K562 (cell line): ENCODE results near the gene KDELR3. TPM values are rescaled to one million over a fixed set of nuclear protein-coding genes. Genes with fewer than 3 reads are reported as not detected.

Experiments used
- HDAC2 ChIP-seq: fragments of 450-650 bp; IDR thresholded peaks from 2 replicates; pipeline ENCODE4 v1.6.1; 2016; ENCODE audit warnings: mild to moderate bottlenecking
- MBD2 ChIP-seq: sonication (generic); IDR thresholded peaks from 2 replicates; pipeline ENCODE4 v1.6.1; 2016; ENCODE audit warnings: low read depth, borderline replicate concordance
- NFXL1 ChIP-seq: fragments of 450-650 bp; formaldehyde crosslinking; IDR thresholded peaks from 2 replicates; pipeline ENCODE4 v1.4.0; 2021; ENCODE audit warnings: mild to moderate bottlenecking
- PHB2 ChIP-seq: fragments of 450-650 bp; IDR thresholded peaks from 2 replicates; pipeline ENCODE4 v1.6.1; 2017; ENCODE audit warnings: low read depth
- RBFOX2 ChIP-seq: fragments of 200-400 bp; formaldehyde crosslinking; IDR thresholded peaks from 2 replicates; pipeline ENCODE4 v1.6.1; 2017; ENCODE audit warnings: low read depth, mild to moderate bottlenecking, low read length, moderate library complexity
- TAF1 ChIP-seq: IDR thresholded peaks from 2 replicates; pipeline ENCODE4 v1.6.1; 2011; ENCODE audit warnings: mild to moderate bottlenecking, low read length, moderate library complexity; ENCODE audit not compliant: insufficient read depth, control insufficient read depth, severe bottlenecking; ENCODE audit errors: extremely low read depth
- TCF7L2 ChIP-seq: fragments of 150-350 bp; IDR thresholded peaks from 2 replicates; pipeline ENCODE4 v1.6.1; 2016; ENCODE audit warnings: low read depth, mild to moderate bottlenecking, low read length, moderate library complexity
- ZBTB7A ChIP-seq: IDR thresholded peaks from 2 replicates; pipeline ENCODE4 v1.6.1; 2011; ENCODE audit warnings: low read depth, mild to moderate bottlenecking, low read length, moderate library complexity, borderline replicate concordance; ENCODE audit not compliant: control insufficient read depth
- ZNF124 ChIP-seq: sonication (generic); formaldehyde crosslinking; IDR thresholded peaks from 2 replicates; pipeline ENCODE4 v1.8.1; 2022; ENCODE audit warnings: missing genetic modification reagents
- polyA plus RNA-seq, 8 experiments: library from polyadenylated mRNA; depleted of rRNA in 4 of 8; stranded (reverse) in 5 of 8; unstranded in 3 of 8; fragments of >200 nt; fragmentation: Nextera tagmentation in 2 of 8; fragmentation: Illumina TruSeq in 1 of 8; extraction: Ambion mirVana in 2 of 8; extraction: Trizol in 1 of 8; gene quantifications; 2 replicates each; pipeline versions ENCODE4 v1.2.1 to v1.2.3, GENCODE V29; 2011 to 2014; ENCODE audit warnings: inconsistent platforms in 1 of 8, missing spikeins in 1 of 8
- total RNA-seq, 7 experiments: library from RNA; depleted of rRNA in 6 of 7; stranded (reverse); fragments of >200 nt in 6 of 7; fragmentation: Illumina TruSeq in 2 of 7; extraction: Trizol in 2 of 7; gene quantifications; 2 replicates each; pipeline versions ENCODE4 v1.2.1 to v1.2.3, GENCODE V29; 2011 to 2021; ENCODE audit warnings: low replicate concordance in 1 of 7
- TF ChIP-seq, protein P1 (sequence below), 3 experiments: IDR thresholded peaks in 2 of 3; conservative IDR thresholded peaks in 1 of 3; 2 replicates each; pipeline ENCODE4 v1.5.1; 2011 to 2012; ENCODE audit warnings: low read length in 3 of 3, mild to moderate bottlenecking in 3 of 3, control low read depth in 2 of 3, improper control_type of control experiment in 1 of 3, inconsistent platforms in 1 of 3, low read depth in 1 of 3, mixed read lengths in 1 of 3, moderate library complexity in 1 of 3; ENCODE audit not compliant: insufficient read depth in 2 of 3
- TF ChIP-seq, protein P2 (sequence below): fragments of 450-650 bp; IDR thresholded peaks from 2 replicates; pipeline ENCODE4 v1.6.1; 2018; ENCODE audit not compliant: partially characterized antibody
- TF ChIP-seq, protein P3 (sequence below): fragments of 150-350 bp; IDR thresholded peaks from 2 replicates; pipeline ENCODE4 v1.6.1; 2014; ENCODE audit warnings: low read depth, mild to moderate bottlenecking, low read length, borderline replicate concordance
- TF ChIP-seq, protein P4 (sequence below): sonication (generic); formaldehyde crosslinking; IDR thresholded peaks from 2 replicates; pipeline ENCODE4 v1.8.1; 2023; ENCODE audit warnings: mild to moderate bottlenecking, missing genetic modification reagents
- TF ChIP-seq, protein P5 (sequence below): sonication (generic); formaldehyde crosslinking; IDR thresholded peaks from 2 replicates; pipeline ENCODE4 v1.4.0; 2020; ENCODE audit warnings: mild to moderate bottlenecking, missing genetic modification reagents

KDELR3 gene
- total and polyA plus RNA-seq, 9 of the 15 experiments (the other 6 are each of a cell fraction or from before 2014, with no cell fraction given) = 7.1 to 44.8 (median 9.6) TPM

DNA sequence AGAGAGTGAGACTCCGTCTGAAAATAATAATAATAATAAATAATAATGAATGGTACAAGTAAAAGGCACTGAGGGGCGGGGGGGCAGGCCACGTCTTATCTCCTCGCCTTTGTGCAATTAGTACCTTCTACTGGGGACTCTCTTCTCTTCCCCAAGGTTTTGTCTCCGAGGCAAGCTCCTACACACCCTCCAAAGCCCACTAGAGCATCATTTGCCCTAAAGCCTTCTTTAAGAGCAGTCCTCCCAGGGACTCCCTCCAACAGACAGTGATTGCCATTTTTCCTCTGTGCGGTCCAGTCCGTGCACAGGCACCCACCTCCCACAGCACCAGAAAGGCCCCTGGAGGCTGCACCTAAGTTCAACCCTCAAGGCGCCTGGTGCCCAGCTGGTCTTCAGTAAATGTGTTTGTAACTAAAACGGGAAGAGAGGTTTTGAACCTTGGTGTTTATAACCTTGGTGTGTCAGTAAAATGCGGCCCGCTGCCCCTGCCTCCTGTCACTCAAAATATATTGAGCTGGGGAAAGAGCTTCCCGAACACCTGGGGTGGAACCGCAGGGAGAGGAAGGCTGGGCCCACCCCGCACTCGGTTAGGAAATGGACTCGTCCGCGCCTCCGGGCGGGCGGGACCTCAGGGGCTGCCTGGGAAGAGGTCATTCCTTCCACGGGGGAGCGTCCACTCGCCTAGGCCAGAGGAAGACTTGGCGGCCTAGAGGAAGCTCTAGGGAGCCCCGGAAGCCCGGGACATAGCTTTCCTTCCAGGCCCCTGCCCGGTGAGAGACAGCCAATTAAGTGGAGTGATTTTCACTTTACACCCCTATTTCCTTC, 4.7 kb upstream of the KDELR3 start (continued):
- TF ChIP-seq ZBTB7A = peak; percentile 21; the same call in 1 of the 2 replicates
- no peak for TF ChIP-seq NFXL1 (CRISPR knock-in tag)
- TF ChIP-seq, protein P1, sequence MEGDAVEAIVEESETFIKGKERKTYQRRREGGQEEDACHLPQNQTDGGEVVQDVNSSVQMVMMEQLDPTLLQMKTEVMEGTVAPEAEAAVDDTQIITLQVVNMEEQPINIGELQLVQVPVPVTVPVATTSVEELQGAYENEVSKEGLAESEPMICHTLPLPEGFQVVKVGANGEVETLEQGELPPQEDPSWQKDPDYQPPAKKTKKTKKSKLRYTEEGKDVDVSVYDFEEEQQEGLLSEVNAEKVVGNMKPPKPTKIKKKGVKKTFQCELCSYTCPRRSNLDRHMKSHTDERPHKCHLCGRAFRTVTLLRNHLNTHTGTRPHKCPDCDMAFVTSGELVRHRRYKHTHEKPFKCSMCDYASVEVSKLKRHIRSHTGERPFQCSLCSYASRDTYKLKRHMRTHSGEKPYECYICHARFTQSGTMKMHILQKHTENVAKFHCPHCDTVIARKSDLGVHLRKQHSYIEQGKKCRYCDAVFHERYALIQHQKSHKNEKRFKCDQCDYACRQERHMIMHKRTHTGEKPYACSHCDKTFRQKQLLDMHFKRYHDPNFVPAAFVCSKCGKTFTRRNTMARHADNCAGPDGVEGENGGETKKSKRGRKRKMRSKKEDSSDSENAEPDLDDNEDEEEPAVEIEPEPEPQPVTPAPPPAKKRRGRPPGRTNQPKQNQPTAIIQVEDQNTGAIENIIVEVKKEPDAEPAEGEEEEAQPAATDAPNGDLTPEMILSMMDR (IDR thresholded peaks at IDR 0.05 in 2 of 3, conservative IDR thresholded peaks at IDR 0.05 in 1 of 3; ENCODE audit: insufficient read depth in 2 of 3, low read depth in 1 of 3, low read length in 3 of 3) = peak in 1 of 3 experiments; percentile 1; a peak in 1 of 6 replicates
- no peak for TF ChIP-seq TAF1
- TF ChIP-seq, protein P2, sequence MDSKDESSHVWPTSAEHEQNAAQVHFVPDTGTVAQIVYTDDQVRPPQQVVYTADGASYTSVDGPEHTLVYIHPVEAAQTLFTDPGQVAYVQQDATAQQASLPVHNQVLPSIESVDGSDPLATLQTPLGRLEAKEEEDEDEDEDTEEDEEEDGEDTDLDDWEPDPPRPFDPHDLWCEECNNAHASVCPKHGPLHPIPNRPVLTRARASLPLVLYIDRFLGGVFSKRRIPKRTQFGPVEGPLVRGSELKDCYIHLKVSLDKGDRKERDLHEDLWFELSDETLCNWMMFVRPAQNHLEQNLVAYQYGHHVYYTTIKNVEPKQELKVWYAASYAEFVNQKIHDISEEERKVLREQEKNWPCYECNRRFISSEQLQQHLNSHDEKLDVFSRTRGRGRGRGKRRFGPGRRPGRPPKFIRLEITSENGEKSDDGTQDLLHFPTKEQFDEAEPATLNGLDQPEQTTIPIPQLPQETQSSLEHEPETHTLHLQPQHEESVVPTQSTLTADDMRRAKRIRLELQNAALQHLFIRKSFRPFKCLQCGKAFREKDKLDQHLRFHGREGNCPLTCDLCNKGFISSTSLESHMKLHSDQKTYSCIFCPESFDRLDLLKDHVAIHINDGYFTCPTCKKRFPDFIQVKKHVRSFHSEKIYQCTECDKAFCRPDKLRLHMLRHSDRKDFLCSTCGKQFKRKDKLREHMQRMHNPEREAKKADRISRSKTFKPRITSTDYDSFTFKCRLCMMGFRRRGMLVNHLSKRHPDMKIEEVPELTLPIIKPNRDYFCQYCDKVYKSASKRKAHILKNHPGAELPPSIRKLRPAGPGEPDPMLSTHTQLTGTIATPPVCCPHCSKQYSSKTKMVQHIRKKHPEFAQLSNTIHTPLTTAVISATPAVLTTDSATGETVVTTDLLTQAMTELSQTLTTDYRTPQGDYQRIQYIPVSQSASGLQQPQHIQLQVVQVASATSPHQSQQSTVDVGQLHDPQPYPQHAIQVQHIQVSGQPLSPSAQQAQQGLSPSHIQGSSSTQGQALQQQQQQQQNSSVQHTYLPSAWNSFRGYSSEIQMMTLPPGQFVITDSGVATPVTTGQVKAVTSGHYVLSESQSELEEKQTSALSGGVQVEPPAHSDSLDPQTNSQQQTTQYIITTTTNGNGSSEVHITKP = peak; percentile 99
- TF ChIP-seq, protein P3, sequence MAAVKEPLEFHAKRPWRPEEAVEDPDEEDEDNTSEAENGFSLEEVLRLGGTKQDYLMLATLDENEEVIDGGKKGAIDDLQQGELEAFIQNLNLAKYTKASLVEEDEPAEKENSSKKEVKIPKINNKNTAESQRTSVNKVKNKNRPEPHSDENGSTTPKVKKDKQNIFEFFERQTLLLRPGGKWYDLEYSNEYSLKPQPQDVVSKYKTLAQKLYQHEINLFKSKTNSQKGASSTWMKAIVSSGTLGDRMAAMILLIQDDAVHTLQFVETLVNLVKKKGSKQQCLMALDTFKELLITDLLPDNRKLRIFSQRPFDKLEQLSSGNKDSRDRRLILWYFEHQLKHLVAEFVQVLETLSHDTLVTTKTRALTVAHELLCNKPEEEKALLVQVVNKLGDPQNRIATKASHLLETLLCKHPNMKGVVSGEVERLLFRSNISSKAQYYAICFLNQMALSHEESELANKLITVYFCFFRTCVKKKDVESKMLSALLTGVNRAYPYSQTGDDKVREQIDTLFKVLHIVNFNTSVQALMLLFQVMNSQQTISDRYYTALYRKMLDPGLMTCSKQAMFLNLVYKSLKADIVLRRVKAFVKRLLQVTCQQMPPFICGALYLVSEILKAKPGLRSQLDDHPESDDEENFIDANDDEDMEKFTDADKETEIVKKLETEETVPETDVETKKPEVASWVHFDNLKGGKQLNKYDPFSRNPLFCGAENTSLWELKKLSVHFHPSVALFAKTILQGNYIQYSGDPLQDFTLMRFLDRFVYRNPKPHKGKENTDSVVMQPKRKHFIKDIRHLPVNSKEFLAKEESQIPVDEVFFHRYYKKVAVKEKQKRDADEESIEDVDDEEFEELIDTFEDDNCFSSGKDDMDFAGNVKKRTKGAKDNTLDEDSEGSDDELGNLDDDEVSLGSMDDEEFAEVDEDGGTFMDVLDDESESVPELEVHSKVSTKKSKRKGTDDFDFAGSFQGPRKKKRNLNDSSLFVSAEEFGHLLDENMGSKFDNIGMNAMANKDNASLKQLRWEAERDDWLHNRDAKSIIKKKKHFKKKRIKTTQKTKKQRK = no peak
- TF ChIP-seq HDAC2 = no peak
- TF ChIP-seq, protein P4, sequence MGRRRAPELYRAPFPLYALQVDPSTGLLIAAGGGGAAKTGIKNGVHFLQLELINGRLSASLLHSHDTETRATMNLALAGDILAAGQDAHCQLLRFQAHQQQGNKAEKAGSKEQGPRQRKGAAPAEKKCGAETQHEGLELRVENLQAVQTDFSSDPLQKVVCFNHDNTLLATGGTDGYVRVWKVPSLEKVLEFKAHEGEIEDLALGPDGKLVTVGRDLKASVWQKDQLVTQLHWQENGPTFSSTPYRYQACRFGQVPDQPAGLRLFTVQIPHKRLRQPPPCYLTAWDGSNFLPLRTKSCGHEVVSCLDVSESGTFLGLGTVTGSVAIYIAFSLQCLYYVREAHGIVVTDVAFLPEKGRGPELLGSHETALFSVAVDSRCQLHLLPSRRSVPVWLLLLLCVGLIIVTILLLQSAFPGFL (CRISPR knock-in tag) = no peak
- TF ChIP-seq MBD2 = peak; percentile 71
- TF ChIP-seq, protein P5, sequence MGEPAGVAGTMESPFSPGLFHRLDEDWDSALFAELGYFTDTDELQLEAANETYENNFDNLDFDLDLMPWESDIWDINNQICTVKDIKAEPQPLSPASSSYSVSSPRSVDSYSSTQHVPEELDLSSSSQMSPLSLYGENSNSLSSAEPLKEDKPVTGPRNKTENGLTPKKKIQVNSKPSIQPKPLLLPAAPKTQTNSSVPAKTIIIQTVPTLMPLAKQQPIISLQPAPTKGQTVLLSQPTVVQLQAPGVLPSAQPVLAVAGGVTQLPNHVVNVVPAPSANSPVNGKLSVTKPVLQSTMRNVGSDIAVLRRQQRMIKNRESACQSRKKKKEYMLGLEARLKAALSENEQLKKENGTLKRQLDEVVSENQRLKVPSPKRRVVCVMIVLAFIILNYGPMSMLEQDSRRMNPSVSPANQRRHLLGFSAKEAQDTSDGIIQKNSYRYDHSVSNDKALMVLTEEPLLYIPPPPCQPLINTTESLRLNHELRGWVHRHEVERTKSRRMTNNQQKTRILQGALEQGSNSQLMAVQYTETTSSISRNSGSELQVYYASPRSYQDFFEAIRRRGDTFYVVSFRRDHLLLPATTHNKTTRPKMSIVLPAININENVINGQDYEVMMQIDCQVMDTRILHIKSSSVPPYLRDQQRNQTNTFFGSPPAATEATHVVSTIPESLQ (CRISPR knock-in tag) = no peak
- TF ChIP-seq ZNF124 (CRISPR knock-in tag) = no peak
- TF ChIP-seq TCF7L2 = peak; percentile 86
- no peak for TF ChIP-seq PHB2
- TF ChIP-seq RBFOX2 = peak; percentile 49
